Measurements from ENCODE around the gene CCDC30. TPM values are rescaled to one million over a fixed set of nuclear protein-coding genes. Genes with fewer than 3 reads are reported as not detected.
"Not testable (repeated sequence)": the region's sequence is repeated elsewhere in the genome, so short reads cannot be mapped to it uniquely, and the experiment has no call there.

Gene CCDC30
- total RNA-seq, 2 experiments from 2014 or later: 1.3 to 2.3 TPM

DNA sequence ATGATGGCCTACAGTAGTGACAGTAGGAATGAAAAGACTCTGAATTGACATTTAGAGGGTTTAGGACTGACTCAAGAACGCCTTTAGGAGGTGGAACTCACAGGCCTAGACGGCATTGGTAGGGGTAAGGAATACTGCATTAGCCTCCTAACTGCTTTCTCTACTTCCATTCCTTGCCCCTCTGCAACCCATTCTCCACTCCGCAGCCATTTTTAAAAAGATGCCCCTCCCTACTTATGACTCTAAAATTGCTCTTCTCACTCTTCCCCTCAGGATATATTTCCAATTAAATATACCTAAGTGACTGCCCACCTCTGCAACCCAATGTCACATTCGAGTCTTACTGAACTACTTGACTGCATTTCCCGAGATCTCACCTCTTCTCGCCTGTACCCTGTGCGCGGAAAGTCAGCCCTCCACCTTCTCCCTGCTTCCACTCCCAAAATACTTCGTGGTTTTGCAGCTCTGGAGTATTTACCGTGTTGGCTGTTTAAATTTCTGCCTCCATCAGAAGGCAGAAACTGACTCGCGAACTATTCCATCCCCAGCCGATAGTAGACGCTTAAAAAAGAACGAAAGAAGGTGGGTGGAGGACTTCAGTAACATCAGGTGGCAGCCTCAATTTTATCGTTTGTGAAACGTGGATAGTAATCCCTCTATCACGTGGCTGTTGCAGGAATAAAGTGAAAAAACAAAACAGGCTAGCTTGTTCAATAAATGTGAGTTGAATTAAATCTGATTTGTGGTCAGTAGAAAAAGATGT, 218.0 kb downstream of the CCDC30 start:
- DNase-seq: peak; percentile 27
- intact Hi-C loops (cut with DNase I, micrococcal nuclease): loop anchor here (5.0 to 10.0 kb wide), 3 partner anchors 346 to 1016 kb away; partner anchors contain the start of genes ELOVL1 (in 1 of the 2) and FOXJ3 (in 1 of the 2)
- Mint-ChIP-seq H3K27me3 (no peaks in the 10 kb centered on the region), H3K4me3 (peak overlapping the region; percentile 85), H3K36me3 (ENCODE audit: low read depth) (peaks cover 32% of the 10 kb centered on the region), H3K4me1 (peaks cover 33% of the 10 kb centered on the region), H3K27ac (peak overlapping the region; percentile 97), H3K9me3 (ENCODE audit: low read depth) (no peaks in the 10 kb centered on the region)
- no peak for ATAC-seq
- CTCF ChIA-PET: interaction anchor here (0.7 to 2.0 kb wide), 6 partner anchors 9 to 24 kb away, joined by 3 to 5 read pairs (median 4); partner anchors contain the start of gene PPIH
- POLR2A ChIA-PET: interaction anchor here (0.9 to 4.3 kb wide), 4 partner anchors 10 to 347 kb away, joined by 3 to 21 read pairs (median 3); partner anchors contain the start of genes C1orf50, P3H1 and PPIH

DNA sequence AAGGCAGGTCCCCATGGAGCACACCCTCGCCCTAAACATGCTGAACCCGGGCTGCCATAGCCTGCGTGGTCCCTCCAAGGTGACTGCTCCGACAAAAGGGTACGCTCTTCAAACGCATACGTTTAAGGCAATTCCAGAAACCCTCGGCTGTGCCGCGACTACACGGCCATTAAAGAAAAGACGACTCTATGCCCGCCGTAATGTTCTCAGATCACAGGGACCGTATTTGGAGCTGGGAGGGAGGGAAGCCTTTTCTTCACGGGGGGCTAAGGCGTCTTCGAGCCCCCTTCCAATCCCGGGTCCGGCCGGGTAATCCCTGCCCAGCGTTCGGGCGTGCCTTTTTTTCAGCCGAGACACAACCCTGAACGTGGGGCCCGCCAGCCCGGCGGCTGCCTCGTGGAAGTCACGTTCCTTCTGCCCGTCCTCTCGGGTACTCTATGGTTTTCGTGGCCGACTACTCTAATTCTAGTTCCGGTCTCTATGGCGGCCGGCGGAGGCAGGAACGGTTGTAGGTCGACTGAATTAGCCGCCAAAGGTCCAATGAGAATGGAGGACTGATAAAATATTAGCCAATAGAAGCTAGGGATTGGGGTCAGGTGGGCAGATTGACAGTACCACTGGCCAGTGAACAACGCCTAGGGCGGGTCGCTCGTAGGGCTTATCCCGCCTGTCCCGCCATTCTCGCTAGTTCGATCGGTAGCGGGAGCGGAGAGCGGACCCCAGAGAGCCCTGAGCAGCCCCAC, 218.8 kb downstream of the CCDC30 start, which contains the start of gene YBX1:
Gene YBX1 (plus strand): TSS at position 678 of the 743 bp plus-strand sequence. CDS start 148 bp downstream, outside the sequence.
- CTCF ChIA-PET: interaction anchor here (0.6 to 2.0 kb wide), 8 partner anchors 9 to 481 kb away, joined by 3 to 5 read pairs (median 3); partner anchors contain the start of genes P3H1 and PPIH
- Mint-ChIP-seq H3K4me3 (peak within 1 kb of the TSS; percentile 93), H3K4me1 (peaks cover 41% of the 10 kb centered on the region), H3K9me3 (ENCODE audit: low read depth) (no peaks in the 10 kb centered on the region), H3K27me3 (no peaks in the 10 kb centered on the region), H3K27ac (peak within 1 kb of the TSS; percentile 97), H3K36me3 (ENCODE audit: low read depth) (peaks cover 36% of the 10 kb centered on the region)
- POLR2A ChIA-PET: interaction anchor here (0.7 to 4.3 kb wide), 10 partner anchors 9 to 348 kb away, joined by 3 to 21 read pairs (median 4); partner anchors contain the start of genes C1orf50, P3H1 and PPIH
- intact Hi-C loops (cut with DNase I, micrococcal nuclease): loop anchor here (1.0 to 10.0 kb wide), 15 partner anchors 24 to 1017 kb away; partner anchors contain the start of genes FOXJ3 (in 2 of the 2), PPCS (in 2 of the 2), ZMYND12 (in 2 of the 2) and C1orf50 (in 1 of the 2)
- DNase-seq (peak; percentile 96), ATAC-seq (peak; percentile 97)

DNA sequence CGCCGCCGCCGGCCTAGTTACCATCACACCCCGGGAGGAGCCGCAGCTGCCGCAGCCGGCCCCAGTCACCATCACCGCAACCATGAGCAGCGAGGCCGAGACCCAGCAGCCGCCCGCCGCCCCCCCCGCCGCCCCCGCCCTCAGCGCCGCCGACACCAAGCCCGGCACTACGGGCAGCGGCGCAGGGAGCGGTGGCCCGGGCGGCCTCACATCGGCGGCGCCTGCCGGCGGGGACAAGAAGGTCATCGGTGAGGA, 219.3 kb downstream of the CCDC30 start:
- Mint-ChIP-seq H3K4me1 (peaks cover 45% of the 10 kb centered on the region), H3K27ac (peak overlapping the region; percentile 97), H3K36me3 (ENCODE audit: low read depth) (peaks cover 39% of the 10 kb centered on the region), H3K4me3 (peak overlapping the region; percentile 85)
- CTCF ChIA-PET: interaction anchor here (0.9 to 2.0 kb wide), 7 partner anchors 8 to 84 kb away, joined by 3 to 5 read pairs (median 3); partner anchors contain the start of genes P3H1 and PPIH
- ATAC-seq: peak; percentile 5
- H3K9me3 Mint-ChIP-seq (ENCODE audit: low read depth); H3K27me3 Mint-ChIP-seq; DNase-seq: not testable (repeated sequence)
- POLR2A ChIA-PET: interaction anchor here (0.6 to 4.3 kb wide), 10 partner anchors 10 to 712 kb away, joined by 3 to 21 read pairs (median 4); partner anchors contain the start of genes C1orf50, P3H1 and PPIH
- intact Hi-C loops (cut with DNase I, micrococcal nuclease): loop anchor here (1.0 to 10.0 kb wide), 15 partner anchors 24 to 1018 kb away; partner anchors contain the start of genes FOXJ3 (in 2 of the 2), PPCS (in 2 of the 2), ZMYND12 (in 2 of the 2) and C1orf50 (in 1 of the 2)

DNA sequence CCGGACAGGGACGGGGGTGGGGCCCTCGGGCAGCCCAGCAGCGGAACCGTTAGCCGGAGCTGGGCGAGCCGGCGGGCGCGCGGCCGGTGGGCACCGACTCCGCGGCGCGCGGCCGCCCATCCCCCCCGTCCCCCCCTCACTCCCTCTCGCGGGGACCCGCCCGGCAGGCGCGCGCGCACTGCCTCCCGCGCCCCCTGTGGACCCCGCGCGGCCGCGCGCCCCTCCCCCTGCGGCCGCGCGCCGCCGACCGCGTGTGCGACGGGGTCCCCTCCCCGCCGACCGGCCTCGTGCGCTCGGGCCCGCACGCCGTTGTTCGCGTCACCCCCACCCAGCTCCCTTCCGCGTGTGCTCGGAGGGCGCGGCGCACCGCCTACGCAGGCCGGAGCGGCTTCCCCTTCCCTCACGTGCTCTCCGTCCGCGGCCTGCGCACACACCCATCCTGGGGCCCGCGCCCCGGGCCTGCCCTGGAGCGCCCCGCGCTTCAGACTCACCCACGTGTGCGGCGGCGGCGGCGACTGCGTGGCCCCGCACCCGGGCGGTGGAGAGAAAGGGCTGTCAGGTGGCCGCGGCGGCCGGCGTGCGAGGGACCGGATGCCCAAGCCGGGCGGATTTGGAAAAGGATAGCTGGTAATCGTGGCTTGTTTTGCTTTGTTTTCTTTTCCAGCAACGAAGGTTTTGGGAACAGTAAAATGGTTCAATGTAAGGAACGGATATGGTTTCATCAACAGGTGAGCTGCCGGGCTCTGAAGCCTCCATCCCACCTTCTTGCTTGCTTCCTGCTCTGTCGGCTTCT, 219.8 kb downstream of the CCDC30 start:
- no peaks in the 10 kb centered on the region for H3K27me3 Mint-ChIP-seq
- ATAC-seq: peak; percentile 12

DNA sequence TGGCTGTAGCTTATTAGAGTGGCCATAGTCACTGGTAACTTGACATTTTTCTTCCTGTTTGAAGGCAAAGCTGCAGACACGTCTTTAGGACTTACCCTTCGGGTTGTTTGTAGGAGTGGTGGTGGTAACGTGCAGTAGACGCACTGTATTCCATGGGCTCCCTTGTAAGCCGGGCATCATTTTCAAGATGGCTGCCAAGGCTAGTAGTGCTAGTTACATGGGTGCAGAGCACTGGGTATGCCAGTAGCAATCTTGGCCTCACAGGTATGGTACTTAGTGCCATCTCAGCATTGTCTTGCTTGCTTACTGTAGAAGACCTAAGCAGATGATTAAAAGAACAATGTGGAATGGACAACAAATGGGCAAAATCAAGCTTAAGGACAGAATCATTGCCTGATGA, 221.1 kb downstream of the CCDC30 start:
- peak overlapping the region; percentile 64 for H3K27ac Mint-ChIP-seq
- peak overlapping the region; percentile 93 for H3K4me3 Mint-ChIP-seq
- intact Hi-C loops (cut with DNase I, micrococcal nuclease): loop anchor here (5.0 to 10.0 kb wide), 3 partner anchors 349 to 1019 kb away; partner anchors contain the start of genes ELOVL1 (in 1 of the 2) and FOXJ3 (in 1 of the 2)
- no peaks in the 10 kb centered on the region for H3K27me3 Mint-ChIP-seq
- DNase-seq (peak; percentile 38), ATAC-seq (no peak)
- H3K9me3 Mint-ChIP-seq (ENCODE audit: low read depth): no peaks in the 10 kb centered on the region
- peaks cover 60% of the 10 kb centered on the region for H3K4me1 Mint-ChIP-seq
- peaks cover 48% of the 10 kb centered on the region for H3K36me3 Mint-ChIP-seq (ENCODE audit: low read depth)
- POLR2A ChIA-PET: interaction anchor here (4.3 kb wide), 1 partner anchor 26 kb away, joined by 21 read pairs; the partner anchor contains the start of gene PPIH
- CTCF ChIA-PET: interaction anchor here (1.3 to 1.9 kb wide), 2 partner anchors 8 to 106 kb away, joined by 3 to 7 read pairs; no protein-coding TSS in a partner anchor

More for the DNA sequence above, 219.8 kb downstream of the CCDC30 start:
- DNase-seq: peak; percentile 77
- peak overlapping the region; percentile 89 for H3K27ac Mint-ChIP-seq
- no peaks in the 10 kb centered on the region for H3K9me3 Mint-ChIP-seq (ENCODE audit: low read depth)
- H3K4me3 Mint-ChIP-seq: peak overlapping the region; percentile 93
- POLR2A ChIA-PET: interaction anchor here (0.6 to 4.3 kb wide), 12 partner anchors 10 to 712 kb away, joined by 3 to 21 read pairs (median 4); partner anchors contain the start of genes C1orf50, P3H1 and PPIH
- CTCF ChIA-PET: interaction anchor here (0.6 to 2.0 kb wide), 10 partner anchors 8 to 107 kb away, joined by 3 to 7 read pairs (median 3); partner anchors contain the start of genes P3H1 and PPIH
- peaks cover 45% of the 10 kb centered on the region for H3K36me3 Mint-ChIP-seq (ENCODE audit: low read depth)
- peaks cover 50% of the 10 kb centered on the region for H3K4me1 Mint-ChIP-seq
- intact Hi-C loops (cut with DNase I, micrococcal nuclease): loop anchor here (1.0 to 10.0 kb wide), 15 partner anchors 25 to 1018 kb away; partner anchors contain the start of genes FOXJ3 (in 2 of the 2), PPCS (in 2 of the 2), PPIH (in 2 of the 2) and ZMYND12 (in 2 of the 2)

DNA sequence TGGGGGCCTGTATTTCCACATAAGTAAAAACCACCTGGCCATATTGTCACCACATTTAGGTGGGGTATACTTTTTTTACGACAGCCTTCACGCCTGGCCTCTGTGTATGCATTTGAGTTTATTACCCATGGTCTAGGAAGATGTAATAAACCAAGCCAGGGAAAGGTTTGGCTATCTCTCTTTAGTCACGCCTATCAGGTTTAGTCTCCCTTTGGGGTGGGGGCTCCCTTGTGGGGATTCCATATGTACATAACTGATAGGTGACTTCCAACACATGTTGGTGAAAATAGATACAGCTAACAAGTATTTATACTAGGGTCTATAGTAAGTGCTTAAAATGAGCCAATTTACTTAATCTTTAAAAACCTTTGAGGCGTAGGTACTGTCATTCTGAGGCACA, 223.3 kb downstream of the CCDC30 start:
- ATAC-seq (no peak), DNase-seq (no peak)
- CTCF ChIA-PET: interaction anchor here (1.1 kb wide), 1 partner anchor 14 kb away, joined by 3 read pairs; no protein-coding TSS in a partner anchor
- Mint-ChIP-seq H3K36me3 (ENCODE audit: low read depth) (peaks cover 51% of the 10 kb centered on the region), H3K27me3 (no peaks in the 10 kb centered on the region), H3K27ac (peak overlapping the region; percentile 43), H3K4me1 (peaks cover 69% of the 10 kb centered on the region), H3K9me3 (ENCODE audit: low read depth) (no peaks in the 10 kb centered on the region), H3K4me3 (peak overlapping the region; percentile 44)
- intact Hi-C loops (cut with DNase I, micrococcal nuclease): loop anchor here (10.0 kb wide), 2 partner anchors 352 to 1022 kb away; partner anchors contain the start of gene FOXJ3 (in 1 of the 2)
- POLR2A ChIA-PET: interaction anchor here (0.6 to 0.7 kb wide), 2 partner anchors 43 to 80 kb away, joined by 4 to 5 read pairs; partner anchors contain the start of genes C1orf50 and P3H1

DNA sequence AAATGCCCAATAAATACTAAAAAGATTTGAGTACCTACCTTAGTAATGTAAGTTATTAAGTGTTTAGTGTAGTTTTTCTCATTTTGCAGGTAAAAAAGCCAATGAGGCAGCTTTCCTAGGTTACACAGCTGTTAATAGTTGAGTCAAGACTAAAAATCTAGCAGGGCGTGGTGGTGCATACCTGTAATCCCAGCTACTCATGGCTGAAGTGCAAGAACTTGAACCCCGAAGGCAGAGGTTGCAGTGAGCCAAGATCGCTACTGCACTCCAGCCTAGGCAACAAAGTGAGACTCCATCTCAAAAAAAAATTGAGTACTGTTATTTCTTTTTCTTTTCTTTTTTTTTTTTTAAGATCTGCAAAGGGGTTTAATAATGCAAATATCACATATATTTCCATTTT, 226.8 kb downstream of the CCDC30 start:
- peaks cover 61% of the 10 kb centered on the region for H3K36me3 Mint-ChIP-seq (ENCODE audit: low read depth)
- no peaks in the 10 kb centered on the region for H3K9me3 Mint-ChIP-seq (ENCODE audit: low read depth)
- no peaks in the 10 kb centered on the region for H3K27me3 Mint-ChIP-seq
- DNase-seq (no peak), ATAC-seq (no peak)
- peak overlapping the region; percentile 8 for H3K4me3 Mint-ChIP-seq
- CTCF ChIA-PET: interaction anchor here (1.0 to 1.4 kb wide), 4 partner anchors 8 to 11 kb away, joined by 3 to 6 read pairs (median 4); partner anchors contain the start of gene YBX1
- intact Hi-C loops (cut with DNase I, micrococcal nuclease): loop anchor here (10.0 kb wide), 2 partner anchors 355 to 1025 kb away; partner anchors contain the start of gene FOXJ3 (in 1 of the 2)
- peaks cover 88% of the 10 kb centered on the region for H3K4me1 Mint-ChIP-seq
- H3K27ac Mint-ChIP-seq: peak overlapping the region; percentile 38
- POLR2A ChIA-PET: interaction anchor here (0.7 kb wide), 1 partner anchor 11 kb away, joined by 5 read pairs; no protein-coding TSS in a partner anchor

DNA sequence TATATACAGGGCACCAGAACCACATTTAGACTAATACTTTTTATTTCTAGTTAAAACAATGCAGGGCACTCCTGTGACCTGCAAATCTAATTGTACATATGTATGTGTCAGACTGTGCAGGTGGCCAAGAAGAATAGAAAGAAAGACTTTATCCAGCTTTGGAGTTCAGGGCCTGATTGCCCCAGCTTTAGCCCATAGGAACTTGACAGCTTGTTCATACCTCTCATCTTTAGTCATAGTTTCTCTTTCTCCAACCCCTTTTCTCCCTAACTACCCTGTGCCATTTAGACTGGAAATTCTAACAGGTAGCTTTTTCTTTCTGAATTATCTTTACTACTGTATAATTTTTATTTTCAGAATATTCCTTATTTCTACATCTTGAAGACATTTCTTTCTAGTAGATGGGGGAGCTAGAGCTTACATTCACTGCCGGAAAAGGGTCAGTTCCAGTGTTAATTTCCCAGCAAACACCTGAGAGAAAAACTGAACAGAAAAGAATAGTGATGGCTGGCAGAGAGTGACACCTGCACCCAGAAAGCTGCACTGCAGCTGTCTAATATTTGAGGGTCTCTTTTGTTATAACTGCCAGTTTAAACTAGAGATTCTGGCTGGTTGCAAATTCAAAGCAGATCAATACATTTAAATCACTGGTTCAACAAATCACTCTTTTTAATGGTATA, 227.5 kb downstream of the CCDC30 start:
- peak overlapping the region; percentile 7 for H3K27ac Mint-ChIP-seq
- ChIA-PET CTCF (interaction anchor here (0.7 to 1.4 kb wide), 10 partner anchors 9 to 383 kb away, joined by 3 to 6 read pairs (median 3); partner anchors contain the start of gene YBX1), POLR2A (interaction anchor here (1.1 kb wide), 1 partner anchor 9 kb away, joined by 3 read pairs; the partner anchor contains the start of gene YBX1)
- no peaks in the 10 kb centered on the region for H3K9me3 Mint-ChIP-seq (ENCODE audit: low read depth)
- H3K4me1 Mint-ChIP-seq: peaks cover 88% of the 10 kb centered on the region
- intact Hi-C loops (cut with DNase I, micrococcal nuclease): no loop called here
- H3K4me3 Mint-ChIP-seq: no peak overlapping the region
- no peak for DNase-seq
- peaks cover 62% of the 10 kb centered on the region for H3K36me3 Mint-ChIP-seq (ENCODE audit: low read depth)
- no peaks in the 10 kb centered on the region for H3K27me3 Mint-ChIP-seq
- peak; percentile 75 for ATAC-seq

DNA sequence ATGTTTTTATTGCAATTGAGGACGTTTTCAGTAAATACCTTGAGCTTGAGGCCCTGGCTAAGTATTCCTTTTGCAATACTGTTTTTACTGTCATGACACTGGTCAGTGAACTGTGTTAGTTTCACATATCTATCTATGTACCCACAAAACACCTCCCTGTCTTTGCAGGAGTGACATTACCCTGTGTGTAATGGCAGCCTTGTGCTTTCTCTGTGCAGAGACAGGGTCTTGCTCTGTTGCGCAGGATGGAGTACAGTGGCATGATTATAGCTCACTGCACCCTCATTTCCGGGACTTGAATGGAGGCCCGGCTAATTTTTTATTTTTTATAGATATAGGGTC, 228.0 kb downstream of the CCDC30 start:
- DNase-seq (no peak), ATAC-seq (no peak)
- ChIA-PET CTCF (interaction anchor here (0.8 to 1.4 kb wide), 8 partner anchors 9 to 382 kb away, joined by 3 to 6 read pairs (median 3); partner anchors contain the start of gene YBX1), POLR2A (interaction anchor here (1.1 kb wide), 1 partner anchor 9 kb away, joined by 3 read pairs; the partner anchor contains the start of gene YBX1)
- peaks cover 84% of the 10 kb centered on the region for H3K4me1 Mint-ChIP-seq
- H3K27me3 Mint-ChIP-seq: no peaks in the 10 kb centered on the region
- no peak overlapping the region for H3K4me3 Mint-ChIP-seq
- H3K9me3 Mint-ChIP-seq (ENCODE audit: low read depth): no peaks in the 10 kb centered on the region
- peaks cover 64% of the 10 kb centered on the region for H3K36me3 Mint-ChIP-seq (ENCODE audit: low read depth)
- intact Hi-C loops (cut with DNase I, micrococcal nuclease): no loop called here
- H3K27ac Mint-ChIP-seq: peak overlapping the region; percentile 7

Data from activated CD4-positive, alpha-beta T cell treated with anti-CD3 and anti-CD28 coated beads for 36 hours (primary cell).